ENCODE results near the gene FOLR1. TPM values are rescaled to one million over a fixed set of nuclear protein-coding genes. Genes with fewer than 3 reads are reported as not detected.

FOLR1 gene
- polyA plus RNA-seq, 1 of the 3 experiments (the other 2 are of a cell fraction) = not detected

DNA sequence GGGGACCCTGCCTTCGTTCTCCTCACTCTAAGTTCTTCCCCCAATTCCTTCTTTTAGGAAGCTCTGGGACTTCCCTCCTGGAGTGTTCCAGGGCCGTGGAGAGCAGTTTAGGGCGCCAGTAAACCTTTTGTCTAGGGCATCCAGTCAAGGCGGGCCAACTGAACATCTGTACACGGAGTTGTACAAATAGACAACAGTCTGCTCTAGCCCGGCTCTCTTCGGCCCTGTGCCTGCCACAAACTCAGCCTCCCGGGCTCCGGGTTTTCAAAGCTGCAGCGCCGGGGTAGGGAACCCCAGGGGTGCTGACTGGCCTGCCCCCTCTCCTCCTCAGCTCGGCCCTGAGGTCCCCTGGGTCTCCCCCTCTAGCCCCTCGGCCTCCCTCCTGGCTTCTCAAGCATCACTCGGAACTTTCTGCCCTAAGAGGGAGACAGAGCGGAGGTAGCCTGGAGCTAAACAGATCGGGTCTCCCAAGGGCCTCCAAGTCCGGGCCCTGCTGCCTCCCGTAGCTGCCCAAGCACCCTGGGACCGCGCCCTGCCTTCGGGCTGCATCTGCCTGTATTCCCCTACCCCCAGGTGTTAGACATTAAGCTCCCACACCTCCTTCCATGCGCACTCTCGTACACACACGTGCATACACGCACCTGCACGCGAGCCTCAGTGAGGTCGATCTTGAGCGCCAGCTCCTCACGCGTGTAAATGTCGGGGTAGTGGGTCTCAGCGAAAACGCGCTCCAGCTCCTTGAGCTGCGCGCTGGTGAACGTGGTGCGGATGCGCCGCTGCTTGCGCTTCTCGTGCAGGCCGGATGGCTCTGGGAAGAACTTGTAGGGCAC, 48.7 kb downstream of the FOLR1 start:
- peak overlapping the region; percentile 45 for H3K9ac ChIP-seq
- CTCF ChIA-PET = interaction anchor here (1.0 to 19.7 kb wide), 15 partner anchors 18 to 215 kb away, joined by 3 to 314 read pairs (median 4); partner anchors contain the start of gene CLPB

DNA sequence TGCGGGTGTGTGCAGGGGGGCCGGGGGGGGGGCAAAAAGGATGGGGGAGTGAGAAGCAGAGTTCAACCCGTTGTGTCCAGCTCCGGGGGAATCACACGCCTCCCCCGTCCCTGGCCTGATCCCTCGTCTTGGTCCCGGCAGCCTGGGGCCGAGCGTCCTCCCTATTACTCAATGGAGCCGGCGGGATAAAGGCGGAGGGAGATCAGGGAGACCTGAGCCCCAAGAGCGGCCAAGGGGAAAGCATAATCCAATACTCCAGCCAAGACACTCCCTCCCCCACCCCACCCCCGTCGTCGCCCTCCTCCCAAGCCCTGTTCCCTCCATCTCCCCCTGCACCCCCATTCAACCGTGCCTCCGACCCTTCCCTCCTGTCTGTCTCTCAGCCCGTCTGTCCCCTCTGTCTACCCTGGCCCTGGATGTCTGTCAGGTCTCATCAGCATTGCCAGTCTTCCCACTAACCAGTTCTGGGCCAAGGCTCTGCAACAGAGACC, 49.4 kb downstream of the FOLR1 start:
- no peak overlapping the region for H2AFZ ChIP-seq (ENCODE audit: low read depth)
- peaks cover 24% of the 10 kb centered on the region for H3K79me2 ChIP-seq (ENCODE audit: insufficient read depth)
- TF ChIP-seq CHD2 (IDR thresholded peaks at IDR 0.05; ENCODE audit: low read length, partially characterized antibody) (no peak), POLR2AphosphoS5 (IDR thresholded peaks at IDR 0.05; ENCODE audit: low read depth, low read length) (peak; percentile 36), EP300 (IDR thresholded peaks at IDR 0.05; ENCODE audit: borderline replicate concordance in 1 of 2, low read depth in 1 of 2, low read length in 1 of 2) (no peak)
- peaks cover 10 to 32% of the 10 kb centered on the region in 2 experiments for H3K36me3 ChIP-seq (replicated peaks in 1 of 2; ENCODE audit: control insufficient read depth in 1 of 2, insufficient read depth in 2 of 2, low read length in 1 of 2)
- peak overlapping the region; percentile 58 to 83 for H3K4me3 ChIP-seq (ENCODE audit: low read depth in 2 of 2, low read length in 1 of 2)
- peak overlapping the region; percentile 75 for H3K4me2 ChIP-seq
- H3F3A ChIP-seq (replicated peaks; ENCODE audit: insufficient read depth) = peaks cover 37% of the 10 kb centered on the region
- peak overlapping the region; percentile 36 to 90; a peak in 3 of 4 replicates for H3K27ac ChIP-seq (ENCODE audit: low read depth in 2 of 2, low read length in 1 of 2)
- H3K4me1 ChIP-seq (ENCODE audit: control insufficient read depth in 1 of 2, insufficient read depth in 2 of 2, low read depth in 1 of 2, low read length in 1 of 2) = peaks cover 17 to 28% of the 10 kb centered on the region in 2 experiments; a peak in 2 of 4 replicates
- H3K9me2 ChIP-seq = no peaks in the 10 kb centered on the region
- no peaks in the 10 kb centered on the region; the same call in 1 of the 2 replicates for H3K27me3 ChIP-seq (ENCODE audit: insufficient read depth)
- peaks cover 11% of the 10 kb centered on the region; the same call in 1 of the 2 replicates for H4K20me1 ChIP-seq (ENCODE audit: insufficient read depth)
- peak; percentile 68 for DNase-seq
- ChIA-PET CTCF (interaction anchor here (1.0 to 19.7 kb wide), 14 partner anchors 18 to 216 kb away, joined by 3 to 314 read pairs (median 4); partner anchors contain the start of gene CLPB), POLR2A (interaction anchor here (0.6 to 15.5 kb wide), 18 partner anchors 10 to 529 kb away, joined by 3 to 880 read pairs (median 12); partner anchors contain the start of genes CLPB and INPPL1)
- 26% methylated on average over 12 of the region's 20 CpGs for WGBS (ENCODE audit: low lambda C conversion rate)
- peak overlapping the region; percentile 54; the same call in 1 of the 2 replicates for H3K9ac ChIP-seq
- no peaks in the 10 kb centered on the region for H3K9me3 ChIP-seq

More for the DNA sequence above, 48.7 kb downstream of the FOLR1 start:
- Histone ChIP-seq H3K27ac (ENCODE audit: low read depth in 2 of 2, low read length in 1 of 2) (peak overlapping the region; percentile 64 to 90), H3K4me3 (ENCODE audit: low read depth in 2 of 2, low read length in 1 of 2) (peak overlapping the region; percentile 49 to 83), H3K9me2 (no peaks in the 10 kb centered on the region), H3K4me1 (ENCODE audit: control insufficient read depth in 1 of 2, insufficient read depth in 2 of 2, low read depth in 1 of 2, low read length in 1 of 2) (peaks cover 17 to 27% of the 10 kb centered on the region in 2 experiments; a peak in 2 of 4 replicates), H3K79me2 (ENCODE audit: insufficient read depth) (peaks cover 24% of the 10 kb centered on the region), H3F3A (replicated peaks; ENCODE audit: insufficient read depth) (peaks cover 39% of the 10 kb centered on the region), H3K9me3 (no peaks in the 10 kb centered on the region), H4K20me1 (ENCODE audit: insufficient read depth) (peaks cover 11% of the 10 kb centered on the region; the same call in 1 of the 2 replicates), H3K4me2 (peak overlapping the region; percentile 75), H3K36me3 (replicated peaks in 1 of 2; ENCODE audit: control insufficient read depth in 1 of 2, insufficient read depth in 2 of 2, low read length in 1 of 2) (peaks cover 10 to 36% of the 10 kb centered on the region in 2 experiments), H2AFZ (ENCODE audit: low read depth) (no peak overlapping the region), H3K27me3 (ENCODE audit: insufficient read depth) (no peaks in the 10 kb centered on the region; the same call in 1 of the 2 replicates)
- POLR2A ChIA-PET = interaction anchor here (0.6 to 15.5 kb wide), 17 partner anchors 10 to 530 kb away, joined by 3 to 880 read pairs (median 11); partner anchors contain the start of genes CLPB and INPPL1
- TF ChIP-seq FOXJ3 (CRISPR knock-in tag; IDR thresholded peaks at IDR 0.05) (no peak), TAF1 (IDR thresholded peaks at IDR 0.05; ENCODE audit: borderline replicate concordance, low read depth, low read length) (0 out of 2 replicates have a peak, but pooled peaks have one; percentile 0), RXRA (IDR thresholded peaks at IDR 0.05; ENCODE audit: borderline replicate concordance, low read depth) (no peak)
- WGBS (ENCODE audit: low lambda C conversion rate) = 29% methylated on average over 41 of the region's 44 CpGs
- DNase-seq = no peak

DNA sequence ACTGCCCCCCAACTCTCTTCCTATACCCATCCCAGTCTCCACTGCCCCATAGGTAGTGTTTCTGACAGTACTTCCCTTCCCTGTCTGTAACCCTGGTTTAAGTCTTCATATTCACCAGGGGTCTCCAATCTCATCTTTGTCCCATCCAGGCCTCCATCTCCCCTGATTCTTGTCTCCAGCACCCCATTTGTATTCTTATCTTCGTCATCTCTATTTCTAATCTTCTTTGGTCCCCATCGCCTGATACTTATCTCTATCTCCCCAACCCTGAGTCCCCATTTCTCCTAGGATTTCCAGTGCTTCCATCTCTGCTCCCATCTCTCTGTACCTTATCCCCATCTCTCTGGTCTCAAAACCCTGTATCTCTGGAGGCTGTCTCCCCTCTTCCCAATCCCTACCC, 50.2 kb downstream of the FOLR1 start:
- Histone ChIP-seq H3K36me3 (replicated peaks in 1 of 2; ENCODE audit: control insufficient read depth in 1 of 2, insufficient read depth in 2 of 2, low read length in 1 of 2) (peaks cover 10 to 24% of the 10 kb centered on the region in 2 experiments), H3K79me2 (ENCODE audit: insufficient read depth) (peaks cover 24% of the 10 kb centered on the region), H3K27me3 (ENCODE audit: insufficient read depth) (no peaks in the 10 kb centered on the region; the same call in 1 of the 2 replicates), H3K9me3 (no peaks in the 10 kb centered on the region), H4K20me1 (ENCODE audit: insufficient read depth) (peaks cover 9% of the 10 kb centered on the region; the same call in 1 of the 2 replicates), H3K9me2 (no peaks in the 10 kb centered on the region), H3K4me2 (peak overlapping the region; percentile 75), H3K4me3 (ENCODE audit: low read depth in 2 of 2, low read length in 1 of 2) (peak overlapping the region; percentile 58 to 83), H2AFZ (ENCODE audit: low read depth) (no peak overlapping the region), H3F3A (replicated peaks; ENCODE audit: insufficient read depth) (peaks cover 34% of the 10 kb centered on the region), H3K9ac (peak overlapping the region; percentile 54), H3K4me1 (ENCODE audit: control insufficient read depth in 1 of 2, insufficient read depth in 2 of 2, low read depth in 1 of 2, low read length in 1 of 2) (peaks cover 17 to 26% of the 10 kb centered on the region in 2 experiments; a peak in 2 of 4 replicates), H3K27ac (ENCODE audit: low read depth in 2 of 2, low read length in 1 of 2) (peak overlapping the region; percentile 36 to 90; a peak in 3 of 4 replicates)
- TF ChIP-seq GATA2 (CRISPR knock-in tag; IDR thresholded peaks at IDR 0.05) (peak; percentile 17; the same call in 1 of the 2 replicates), MEF2A (IDR thresholded peaks at IDR 0.05; ENCODE audit: borderline replicate concordance, low read depth) (no peak), SMC3 (IDR thresholded peaks at IDR 0.05; ENCODE audit: low read depth, low read length) (no peak), POLR2AphosphoS5 (IDR thresholded peaks at IDR 0.05; ENCODE audit: low read depth, low read length) (no peak)
- POLR2A ChIA-PET = interaction anchor here (0.6 to 15.5 kb wide), 12 partner anchors 17 to 442 kb away, joined by 3 to 880 read pairs (median 40); no protein-coding TSS in a partner anchor
- WGBS (ENCODE audit: low lambda C conversion rate) = 69% methylated on average over 2 of the region's 2 CpGs
- no peak for DNase-seq
- CTCF ChIA-PET = interaction anchor here (1.7 to 19.7 kb wide), 5 partner anchors 86 to 189 kb away, joined by 4 to 314 read pairs (median 30); partner anchors contain the start of gene CLPB
